Psoas muscle (tissue), 8 donors: ENCODE results near the gene ASPHD2. TPM values are rescaled to one million over a fixed set of nuclear protein-coding genes. Genes with fewer than 3 reads are reported as not detected.
A peak's percentile ranks its signal among the peaks of the same experiment; 100 is the strongest.

ENCODE experiments used
- ATAC-seq, 4 donors: fragments of 200-7000 bp; cut with Tn5 transposase; one replicate each; pipeline ENCODE4 v1.9.1; 2020; ENCODE audit warnings: moderate library complexity in 3 of 4, mild to moderate bottlenecking in 2 of 4
- DNase-seq, 2 donors: peaks; one replicate each; pipeline ENCODE4 v3.0.0-alpha.2; 2020
- H3K27ac ChIP-seq: fragments of 200-600 bp; one replicate; pipeline ENCODE4 v1.8.0; 2022
- H3K27me3 ChIP-seq, 3 donors: fragments of 200-600 bp in 1 of 3; one replicate each; pipeline versions ENCODE4 v1.6.1 to v1.8.0; 2013 to 2022; ENCODE audit warnings: low read length in 2 of 3, mild to moderate bottlenecking in 2 of 3, moderate library complexity in 1 of 3; ENCODE audit not compliant: insufficient read depth in 3 of 3
- H3K36me3 ChIP-seq, 2 donors: fragments of 200-600 bp in 1 of 2; one replicate each; pipeline versions ENCODE4 v1.6.1 to v1.8.0; 2013 to 2022; ENCODE audit warnings: low read depth in 1 of 2, mild to moderate bottlenecking in 1 of 2, moderate library complexity in 1 of 2; ENCODE audit not compliant: insufficient read depth in 1 of 2
- H3K4me1 ChIP-seq: fragments of 200-600 bp; one replicate; pipeline ENCODE4 v1.8.0; 2022
- H3K4me3 ChIP-seq: fragments of 200-600 bp; one replicate; pipeline ENCODE4 v1.8.0; 2022; ENCODE audit warnings: mild to moderate bottlenecking
- H3K9me3 ChIP-seq: fragments of 200-600 bp; one replicate; pipeline ENCODE4 v1.8.0; 2022
- CTCF ChIP-seq: fragments of 200-600 bp; IDR thresholded peaks from one replicate; pipeline ENCODE4 v1.8.0; 2022; ENCODE audit warnings: antibody characterized with exemption
- WGBS, 3 donors: extraction: QIAGEN DNeasy Blood & Tissue Kit; methylation state at CpG; one replicate each; pipeline versions ENCODE4 v1.1.6 to v1.1.7; 2013; 5-methylcytosine and 5-hydroxymethylcytosine counted together
- intact Hi-C, 2 donors: fragments of 100-400 bp; cut with DNase I; formaldehyde crosslinking; loops; one replicate each; pipeline versions ENCODE4 v1.11.0 to v1.14.2; 2022
- polyA plus RNA-seq, 3 donors: library from polyadenylated mRNA; stranded (reverse); fragments of 200-250 nt; gene quantifications; one replicate each; pipeline ENCODE4 v1.2.3, GENCODE V29; 2013
- total RNA-seq, 4 donors: library from RNA; stranded (reverse); fragmentation: NEBNext Ultra II Directional in 2 of 4; extraction: Animal tissue kit (Norgen Biotek cat#: 25700) in 2 of 4; gene quantifications; one replicate each; pipeline versions ENCODE4 v1.2.1 to v1.2.4, GENCODE V29; 2021 to 2023
- donor health status: healthy with polysubstance abuse.
- donor health status: DM: no; HTN: no; CAD: no; lungs with moderate emphysema.
- donor health status: Bipolar disorder and iron deficiency.
- donor health status: healthy.
- donor health status: DM: yes; HTN: yes; CAD: no.
- donor health status: DM: no; HTN: no; CAD: no.
- donor health status: DM: no; HTN: no; CAD: no.
- donor health status: DM: yes; HTN: yes; CAD: no.

The ASPHD2 gene
- total and polyA plus RNA-seq, 7 donors, result 0.04 to 0.38 (median 0.14) TPM; not detected in 1

- no peak overlapping the region for H3K27ac ChIP-seq
- no peak for TF ChIP-seq CTCF
- no peaks in the 10 kb centered on the region for H3K4me1 ChIP-seq
- no peaks in the 10 kb centered on the region for H3K9me3 ChIP-seq
- ATAC-seq (no peak), DNase-seq (no peak)
- whole genome bisulfite sequencing, 3 donors, result 78 to 83% (median 81%) methylated on average over 6 of the region's 6 CpGs
- H3K36me3 ChIP-seq, result peaks cover 2 to 91% of the 10 kb centered on the region in 2 donors
- no peaks in the 10 kb centered on the region for H3K27me3 ChIP-seq
- intact Hi-C loops, result loop anchor here (2.0 to 5.0 kb wide), 3 partner anchors 61 to 98 kb away; no protein-coding TSS in a partner anchor
- H3K4me3 ChIP-seq, result no peak overlapping the region
Observed at GRCh38 chr22:26460202-26460601, 31.1 kb downstream of the ASPHD2 start.

GRCh38 chr22:26461188-26461810 is 32.2 kb downstream of the ASPHD2 start:
- 38 to 43% (median 39%) methylated on average over 3 of the region's 3 CpGs for WGBS, 3 donors
- intact Hi-C loops, result loop anchor here (2.0 to 5.0 kb wide), 3 partner anchors 62 to 99 kb away; no protein-coding TSS in a partner anchor
- peaks cover 2 to 94% of the 10 kb centered on the region in 2 donors for H3K36me3 ChIP-seq
- peak; percentile 63 to 75 for DNase-seq
- H3K4me1 ChIP-seq, result no peaks in the 10 kb centered on the region
- H3K27ac ChIP-seq, result no peak overlapping the region
- H3K27me3 ChIP-seq, result no peaks in the 10 kb centered on the region
- H3K4me3 ChIP-seq, result no peak overlapping the region
- ATAC-seq, result peak; percentile 59 to 80 (median 74)
- TF ChIP-seq CTCF, result peak; percentile 71
- H3K9me3 ChIP-seq, result no peaks in the 10 kb centered on the region

- H3K27ac ChIP-seq, result no peak overlapping the region
- ATAC-seq (no peak), DNase-seq (no peak)
- peaks cover 2 to 94% of the 10 kb centered on the region in 2 donors for H3K36me3 ChIP-seq
- 91 to 97% (median 95%) methylated on average over 5 of the region's 5 CpGs for WGBS, 3 donors
- no peaks in the 10 kb centered on the region for H3K27me3 ChIP-seq
- no peak for TF ChIP-seq CTCF
- no peaks in the 10 kb centered on the region for H3K4me1 ChIP-seq
- intact Hi-C loops, result loop anchor here in 1 of 2 donors (5.0 kb wide), 1 partner anchor 100 kb away; no protein-coding TSS in a partner anchor
- H3K4me3 ChIP-seq, result no peak overlapping the region
- no peaks in the 10 kb centered on the region for H3K9me3 ChIP-seq
Observed at GRCh38 chr22:26462051-26462450, 33.0 kb downstream of the ASPHD2 start.

GRCh38 chr22:26462641-26463040 is 33.6 kb downstream of the ASPHD2 start:
- TF ChIP-seq CTCF, result no peak
- no peaks in the 10 kb centered on the region for H3K27me3 ChIP-seq
- H3K27ac ChIP-seq, result no peak overlapping the region
- H3K9me3 ChIP-seq, result no peaks in the 10 kb centered on the region
- H3K4me3 ChIP-seq, result no peak overlapping the region
- ATAC-seq (no peak), DNase-seq (no peak)
- intact Hi-C loops, result loop anchor here in 1 of 2 donors (5.0 kb wide), 1 partner anchor 100 kb away; no protein-coding TSS in a partner anchor
- 91 to 95% (median 92%) methylated on average over 3 of the region's 3 CpGs for WGBS, 3 donors
- peaks cover 2 to 94% of the 10 kb centered on the region in 2 donors for H3K36me3 ChIP-seq
- H3K4me1 ChIP-seq, result no peaks in the 10 kb centered on the region
